ENCODE measurements around the gene CCDC97. TPM values are rescaled to one million over a fixed set of nuclear protein-coding genes. Genes with fewer than 3 reads are reported as not detected.

The CCDC97 gene
- total and polyA plus RNA-seq, 4 donors: 7.0 to 24.3 (median 14.8) TPM

DNA sequence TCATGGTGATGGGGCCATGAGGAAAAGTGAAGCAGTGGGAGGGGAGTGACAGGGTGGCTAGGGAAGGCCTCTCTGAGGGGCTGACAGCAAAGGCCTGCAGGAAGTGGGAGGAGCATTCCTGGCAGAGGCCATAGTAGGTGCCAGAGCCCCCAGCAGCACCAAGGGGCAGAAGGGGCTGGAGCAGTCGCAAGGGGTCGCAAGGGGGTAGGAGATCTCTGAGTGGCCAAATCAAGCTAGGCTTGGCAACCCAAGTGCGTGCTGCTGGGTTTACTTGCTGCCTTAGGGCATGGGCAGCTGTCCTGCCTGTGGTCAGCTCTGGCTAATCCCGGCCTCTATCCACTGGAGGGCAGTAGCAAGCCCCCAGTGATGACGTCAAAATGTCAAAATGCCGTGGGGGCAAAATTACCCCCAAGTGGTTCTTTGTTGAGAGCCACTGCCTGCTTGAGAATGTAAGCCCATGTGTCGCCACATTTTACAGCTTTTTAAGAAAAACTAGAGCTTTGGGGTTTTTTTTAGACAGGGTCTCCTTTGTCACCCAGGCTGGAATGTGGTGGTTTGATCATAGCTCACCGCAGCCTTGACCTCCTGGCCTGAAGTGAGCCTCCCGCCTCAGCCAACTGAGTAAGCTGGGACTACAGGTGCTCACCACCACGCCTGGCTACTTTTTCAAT is 11.8 kb downstream of the CCDC97 start:
- WGBS, 2 donors: 46 to 56% methylated on average over 10 of the region's 10 CpGs
- H3K27ac ChIP-seq (ENCODE audit: low read depth in 1 of 2, low read length in 2 of 2): peak overlapping the region in 1 of 2 donors; percentile 11
- no peak overlapping the region for H3K4me3 ChIP-seq (ENCODE audit: low read length in 2 of 2)
- H3K36me3 ChIP-seq (ENCODE audit: control insufficient read depth in 1 of 2, insufficient read depth in 2 of 2, low read length in 1 of 2): peaks cover 0 to 7% of the 10 kb centered on the region in 2 donors
- DNase-seq: no peak
- H3K4me1 ChIP-seq (ENCODE audit: control insufficient read depth in 1 of 2, insufficient read depth in 2 of 2, low read length in 2 of 2): no peaks in the 10 kb centered on the region
- H3K27me3 ChIP-seq (ENCODE audit: control insufficient read depth in 1 of 2, insufficient read depth in 2 of 2, low read length in 1 of 2): no peaks in the 10 kb centered on the region
- no peaks in the 10 kb centered on the region for H3K9me3 ChIP-seq (ENCODE audit: control insufficient read depth, low read length)
- intact Hi-C loops (cut with DNase I): loop anchor here (2.0 to 5.0 kb wide), 2 partner anchors 36 to 111 kb away; no protein-coding TSS in a partner anchor
- ATAC-seq (ENCODE audit: low FRiP score): peak; percentile 19

- ATAC-seq (ENCODE audit: low FRiP score) (no peak), DNase-seq (no peak)
- 87 to 88% methylated on average over 11 of the region's 11 CpGs for whole genome bisulfite sequencing, 2 donors
- H3K4me3 ChIP-seq (ENCODE audit: low read length in 2 of 2): no peak overlapping the region
- peaks cover 0 to 7% of the 10 kb centered on the region in 2 donors for H3K36me3 ChIP-seq (ENCODE audit: control insufficient read depth in 1 of 2, insufficient read depth in 2 of 2, low read length in 1 of 2)
- intact Hi-C loops (cut with DNase I): loop anchor here in 1 of 2 donors (5.0 kb wide), 1 partner anchor 35 kb away; no protein-coding TSS in a partner anchor
- peak overlapping the region in 1 of 2 donors; percentile 80 for H3K27ac ChIP-seq (ENCODE audit: low read depth in 1 of 2, low read length in 2 of 2)
- no peaks in the 10 kb centered on the region for H3K9me3 ChIP-seq (ENCODE audit: control insufficient read depth, low read length)
- H3K4me1 ChIP-seq (ENCODE audit: control insufficient read depth in 1 of 2, insufficient read depth in 2 of 2, low read length in 2 of 2): no peaks in the 10 kb centered on the region
- H3K27me3 ChIP-seq (ENCODE audit: control insufficient read depth in 1 of 2, insufficient read depth in 2 of 2, low read length in 1 of 2): no peaks in the 10 kb centered on the region
Observed at GRCh38 chr19:41322451-41322850, 12.5 kb downstream of the CCDC97 start.

- intact Hi-C loops (cut with DNase I): loop anchor here in 1 of 2 donors (5.0 kb wide), 1 partner anchor 34 kb away; no protein-coding TSS in a partner anchor
- Histone ChIP-seq H3K36me3 (ENCODE audit: control insufficient read depth in 1 of 2, insufficient read depth in 2 of 2, low read length in 1 of 2) (peaks cover 0 to 7% of the 10 kb centered on the region in 2 donors), H3K4me3 (ENCODE audit: low read length in 2 of 2) (no peak overlapping the region), H3K27ac (ENCODE audit: low read depth in 1 of 2, low read length in 2 of 2) (peak overlapping the region; percentile 50 to 80), H3K4me1 (ENCODE audit: control insufficient read depth in 1 of 2, insufficient read depth in 2 of 2, low read length in 2 of 2) (no peaks in the 10 kb centered on the region), H3K27me3 (ENCODE audit: control insufficient read depth in 1 of 2, insufficient read depth in 2 of 2, low read length in 1 of 2) (no peaks in the 10 kb centered on the region), H3K9me3 (ENCODE audit: control insufficient read depth, low read length) (no peaks in the 10 kb centered on the region)
- no peak for ATAC-seq (ENCODE audit: low FRiP score)
- 38 to 40% methylated on average over 7 of the region's 7 CpGs for WGBS, 2 donors
- no peak for DNase-seq
Observed at GRCh38 chr19:41323023-41323422, 13.1 kb downstream of the CCDC97 start.

GRCh38 chr19:41323430-41324125 is 13.6 kb downstream of the CCDC97 start:
- 20 to 28% methylated on average over 16 of the region's 16 CpGs for WGBS, 2 donors
- DNase-seq: peak; percentile 85 to 89
- Histone ChIP-seq H3K27me3 (ENCODE audit: control insufficient read depth in 1 of 2, insufficient read depth in 2 of 2, low read length in 1 of 2) (no peaks in the 10 kb centered on the region), H3K4me3 (ENCODE audit: low read length in 2 of 2) (no peak overlapping the region), H3K27ac (ENCODE audit: low read depth in 1 of 2, low read length in 2 of 2) (peak overlapping the region; percentile 50 to 80), H3K9me3 (ENCODE audit: control insufficient read depth, low read length) (no peaks in the 10 kb centered on the region), H3K4me1 (ENCODE audit: control insufficient read depth in 1 of 2, insufficient read depth in 2 of 2, low read length in 2 of 2) (no peaks in the 10 kb centered on the region), H3K36me3 (ENCODE audit: control insufficient read depth in 1 of 2, insufficient read depth in 2 of 2, low read length in 1 of 2) (peaks cover 0 to 7% of the 10 kb centered on the region in 2 donors)
- intact Hi-C loops (cut with DNase I): loop anchor here (2.0 to 5.0 kb wide), 2 partner anchors 29 to 34 kb away; partner anchors contain the start of gene TGFB1 (in 1 of the 2)
- peak; percentile 65 for ATAC-seq (ENCODE audit: low FRiP score)

DNA sequence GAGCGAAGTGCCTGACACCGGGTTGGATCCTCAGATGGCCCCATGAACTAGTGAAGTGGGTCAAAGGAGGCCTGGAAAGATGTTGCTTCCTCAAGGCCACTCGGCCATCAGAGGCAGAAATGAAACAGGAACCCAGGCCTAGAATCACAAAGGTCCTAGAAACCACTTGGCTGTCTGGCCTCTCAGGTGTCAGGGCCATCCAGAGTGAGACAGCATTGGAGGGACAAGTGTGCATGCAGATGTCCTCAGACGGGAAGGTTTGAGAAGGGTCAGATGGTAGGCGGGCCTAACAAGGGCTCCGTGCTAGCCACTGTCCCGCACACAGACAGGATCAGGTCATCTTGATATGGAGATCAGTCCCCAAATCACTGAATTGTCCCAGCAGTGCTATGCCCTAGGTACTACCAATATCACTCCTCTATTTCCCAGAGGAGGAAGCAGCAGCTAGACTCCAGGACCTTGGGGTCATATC is 14.3 kb downstream of the CCDC97 start:
- Histone ChIP-seq H3K27me3 (ENCODE audit: control insufficient read depth in 1 of 2, insufficient read depth in 2 of 2, low read length in 1 of 2) (no peaks in the 10 kb centered on the region), H3K27ac (ENCODE audit: low read depth in 1 of 2, low read length in 2 of 2) (peak overlapping the region; percentile 40 to 80), H3K36me3 (ENCODE audit: control insufficient read depth in 1 of 2, insufficient read depth in 2 of 2, low read length in 1 of 2) (peaks cover 0 to 4% of the 10 kb centered on the region in 2 donors), H3K9me3 (ENCODE audit: control insufficient read depth, low read length) (no peaks in the 10 kb centered on the region), H3K4me3 (ENCODE audit: low read length in 2 of 2) (no peak overlapping the region), H3K4me1 (ENCODE audit: control insufficient read depth in 1 of 2, insufficient read depth in 2 of 2, low read length in 2 of 2) (no peaks in the 10 kb centered on the region)
- no peak for DNase-seq
- no peak for ATAC-seq (ENCODE audit: low FRiP score)
- intact Hi-C loops (cut with DNase I): loop anchor here (2.0 to 5.0 kb wide), 2 partner anchors 29 to 33 kb away; partner anchors contain the start of gene TGFB1 (in 1 of the 2)
- 66 to 69% methylated on average over 6 to 7 of the region's 7 CpGs for WGBS, 2 donors

- Histone ChIP-seq H3K36me3 (ENCODE audit: control insufficient read depth in 1 of 2, insufficient read depth in 2 of 2, low read length in 1 of 2) (no peaks in the 10 kb centered on the region), H3K9me3 (ENCODE audit: control insufficient read depth, low read length) (no peaks in the 10 kb centered on the region), H3K4me3 (ENCODE audit: low read length in 2 of 2) (no peak overlapping the region), H3K4me1 (ENCODE audit: control insufficient read depth in 1 of 2, insufficient read depth in 2 of 2, low read length in 2 of 2) (no peaks in the 10 kb centered on the region), H3K27ac (ENCODE audit: low read depth in 1 of 2, low read length in 2 of 2) (peak overlapping the region; percentile 40 to 81), H3K27me3 (ENCODE audit: control insufficient read depth in 1 of 2, insufficient read depth in 2 of 2, low read length in 1 of 2) (no peaks in the 10 kb centered on the region)
- DNase-seq (peak; percentile 88 to 91), ATAC-seq (ENCODE audit: low FRiP score) (peak; percentile 43)
- intact Hi-C loops (cut with DNase I): loop anchor here (1.0 to 5.0 kb wide), 3 partner anchors 15 to 32 kb away; partner anchors contain the start of genes CCDC97 (in 1 of the 2) and TGFB1 (in 1 of the 2)
- 2 to 3% methylated on average over 14 to 23 of the region's 23 CpGs for WGBS, 2 donors
Observed at GRCh38 chr19:41324921-41325639, 15.1 kb downstream of the CCDC97 start.

DNA sequence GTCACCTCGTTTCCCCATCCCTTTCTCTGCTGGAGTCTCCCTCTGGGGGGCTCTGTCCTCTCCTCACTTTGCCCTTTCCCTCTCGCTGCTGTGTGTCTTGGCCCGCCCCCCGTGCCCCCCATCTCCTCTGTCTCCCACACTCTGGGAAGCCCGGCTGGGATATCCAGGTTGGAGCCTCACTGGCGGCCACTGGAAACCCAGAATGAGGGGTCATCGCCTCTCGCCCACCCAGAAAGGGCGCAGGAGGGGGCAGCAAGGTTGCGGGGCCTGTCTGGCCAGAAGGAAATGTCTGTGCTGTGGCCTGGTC is 15.6 kb downstream of the CCDC97 start:
- Histone ChIP-seq H3K4me3 (ENCODE audit: low read length in 2 of 2) (no peak overlapping the region), H3K9me3 (ENCODE audit: control insufficient read depth, low read length) (no peaks in the 10 kb centered on the region), H3K27ac (ENCODE audit: low read depth in 1 of 2, low read length in 2 of 2) (peak overlapping the region; percentile 33 to 40), H3K27me3 (ENCODE audit: control insufficient read depth in 1 of 2, insufficient read depth in 2 of 2, low read length in 1 of 2) (no peaks in the 10 kb centered on the region), H3K4me1 (ENCODE audit: control insufficient read depth in 1 of 2, insufficient read depth in 2 of 2, low read length in 2 of 2) (no peaks in the 10 kb centered on the region), H3K36me3 (ENCODE audit: control insufficient read depth in 1 of 2, insufficient read depth in 2 of 2, low read length in 1 of 2) (no peaks in the 10 kb centered on the region)
- WGBS, 2 donors: 1 to 3% methylated on average over 10 of the region's 10 CpGs
- ATAC-seq (ENCODE audit: low FRiP score) (no peak), DNase-seq (no peak)
- intact Hi-C loops (cut with DNase I): loop anchor here in 1 of 2 donors (1.0 to 2.0 kb wide), 2 partner anchors 15 to 27 kb away; partner anchors contain the start of genes CCDC97 and TGFB1

Measured in aorta (tissue), 5 donors.